Measurements from ENCODE around the gene EGFLAM.
"Not testable (repeated sequence)": the region's sequence is repeated elsewhere in the genome, so short reads cannot be mapped to it uniquely, and the experiment has no call there.

GRCh38 chr5:38333181-38333580 lies 74.8 kb downstream of the EGFLAM start:
- TF ChIP-seq MEF2A (IDR thresholded peaks at IDR 0.05; ENCODE audit: control insufficient read depth, low read depth, low read length); ZNF347 (CRISPR knock-in tag; IDR thresholded peaks at IDR 0.05; ENCODE audit: low read depth): not testable (repeated sequence)

Data from K562 (cell line).